HFF-Myc (cell line): ENCODE measurements around the gene SKIC8.

Experiments
- DNase-seq: peaks from one replicate; pipeline ENCODE4 v3.0.0-alpha.2; 2011; ENCODE audit warnings: low read depth; ENCODE audit errors: extremely low read depth
- H3K4me3 ChIP-seq: replicated peaks from 2 replicates; pipeline ENCODE4 v1.5.1; 2011; ENCODE audit warnings: low read depth, mild to moderate bottlenecking, control low read depth, low read length
- TF ChIP-seq, protein P1 (sequence below): IDR thresholded peaks from 2 replicates; pipeline ENCODE4 v1.5.1; 2012; ENCODE audit warnings: mild to moderate bottlenecking, low read depth, low read length, control low read depth; ENCODE audit errors: missing control alignments

The SKIC8 gene

GRCh38 chr15:78263351-78263781, 36.0 kb downstream of the SKIC8 start:
- TF ChIP-seq, protein P1, sequence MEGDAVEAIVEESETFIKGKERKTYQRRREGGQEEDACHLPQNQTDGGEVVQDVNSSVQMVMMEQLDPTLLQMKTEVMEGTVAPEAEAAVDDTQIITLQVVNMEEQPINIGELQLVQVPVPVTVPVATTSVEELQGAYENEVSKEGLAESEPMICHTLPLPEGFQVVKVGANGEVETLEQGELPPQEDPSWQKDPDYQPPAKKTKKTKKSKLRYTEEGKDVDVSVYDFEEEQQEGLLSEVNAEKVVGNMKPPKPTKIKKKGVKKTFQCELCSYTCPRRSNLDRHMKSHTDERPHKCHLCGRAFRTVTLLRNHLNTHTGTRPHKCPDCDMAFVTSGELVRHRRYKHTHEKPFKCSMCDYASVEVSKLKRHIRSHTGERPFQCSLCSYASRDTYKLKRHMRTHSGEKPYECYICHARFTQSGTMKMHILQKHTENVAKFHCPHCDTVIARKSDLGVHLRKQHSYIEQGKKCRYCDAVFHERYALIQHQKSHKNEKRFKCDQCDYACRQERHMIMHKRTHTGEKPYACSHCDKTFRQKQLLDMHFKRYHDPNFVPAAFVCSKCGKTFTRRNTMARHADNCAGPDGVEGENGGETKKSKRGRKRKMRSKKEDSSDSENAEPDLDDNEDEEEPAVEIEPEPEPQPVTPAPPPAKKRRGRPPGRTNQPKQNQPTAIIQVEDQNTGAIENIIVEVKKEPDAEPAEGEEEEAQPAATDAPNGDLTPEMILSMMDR = no peak
- no peak for DNase-seq
- no peak overlapping the region for H3K4me3 ChIP-seq

- no peak for DNase-seq
- TF ChIP-seq, protein P1 = no peak
- no peak overlapping the region for H3K4me3 ChIP-seq
These were observed 38.3 kb downstream of the SKIC8 start for GRCh38 chr15:78261062-78261461.

DNA sequence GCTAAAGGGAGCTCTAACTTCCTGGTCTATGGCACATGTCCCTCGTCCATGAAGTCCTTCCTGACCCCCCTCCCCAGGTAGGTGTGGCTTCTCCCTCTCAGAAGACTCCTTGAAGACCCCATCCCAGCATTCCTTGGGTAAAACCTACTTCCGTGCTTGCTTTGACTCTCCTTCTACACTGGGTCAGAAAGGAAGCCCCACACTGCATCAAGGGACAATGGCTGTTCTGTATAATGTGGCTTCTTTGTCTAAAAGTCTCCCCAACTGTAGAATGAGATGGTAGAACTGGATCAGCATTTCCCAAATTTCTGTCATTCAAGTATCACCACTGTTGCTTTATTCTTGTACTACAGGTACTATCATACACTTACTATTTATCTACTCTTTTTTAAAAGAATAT, 38.9 kb downstream of the SKIC8 start:
- no peak for DNase-seq

GRCh38 chr15:78259232-78259631, 40.2 kb downstream of the SKIC8 start:
- no peak for DNase-seq
- TF ChIP-seq, protein P1 = no peak
- H3K4me3 ChIP-seq = no peak overlapping the region

More for the DNA sequence above, 38.9 kb downstream of the SKIC8 start:
- H3K4me3 ChIP-seq = no peak overlapping the region
- TF ChIP-seq, protein P1 = no peak

GRCh38 chr15:78257681-78258080, 41.7 kb downstream of the SKIC8 start:
- TF ChIP-seq, protein P1 = no peak
- DNase-seq = no peak
- no peak overlapping the region for H3K4me3 ChIP-seq

DNA sequence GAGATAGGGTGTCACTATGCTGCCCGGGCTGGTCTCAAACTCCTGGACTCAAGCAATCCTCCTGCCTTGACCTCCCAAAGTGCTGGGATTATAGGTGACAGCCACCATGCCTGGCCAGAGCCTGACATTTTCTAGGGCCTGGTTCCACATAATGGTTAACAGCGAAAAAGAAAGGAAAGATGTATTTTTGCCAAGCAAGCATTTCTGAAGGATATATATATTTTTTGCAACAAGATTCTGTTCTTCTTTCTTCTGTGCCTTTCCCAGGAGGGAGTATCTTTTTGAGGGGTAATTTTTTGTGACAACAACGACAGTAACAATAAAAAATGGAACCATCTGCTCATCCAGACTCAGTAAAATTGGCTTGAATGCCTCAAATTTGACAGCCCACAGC, 43.4 kb downstream of the SKIC8 start:
- TF ChIP-seq, protein P1 = no peak
- DNase-seq = no peak
- H3K4me3 ChIP-seq = no peak overlapping the region

GRCh38 chr15:78255421-78256043, 43.9 kb downstream of the SKIC8 start:
- TF ChIP-seq, protein P1 = no peak
- DNase-seq = no peak
- H3K4me3 ChIP-seq = no peak overlapping the region
